GM12892 (cell line): Measurements from ENCODE around the gene EFCAB11.

Experiments used
- DNase-seq: peaks from one replicate; pipeline ENCODE4 v3.0.0; 2011; ENCODE audit not compliant: insufficient read length
- FAIRE-seq: peaks from 2 replicates; lab custom pipeline; 2011; peaks lifted over from hg19 to GRCh38; lab: Jason Lieb, UNC
- POLR2A ChIP-seq: IDR thresholded peaks from 2 replicates; pipeline ENCODE4 v1.6.1; 2011; ENCODE audit warnings: low read depth, low read length, control low read depth
- POLR2AphosphoS5 ChIP-seq: IDR thresholded peaks from 2 replicates; pipeline ENCODE4 v1.6.1; 2011; ENCODE audit warnings: low read depth, low read length, control low read depth
- TAF1 ChIP-seq: IDR thresholded peaks from 2 replicates; pipeline ENCODE4 v1.6.1; 2011; ENCODE audit warnings: low read depth, mild to moderate bottlenecking, control low read depth, low read length, borderline replicate concordance

EFCAB11 gene

DNA sequence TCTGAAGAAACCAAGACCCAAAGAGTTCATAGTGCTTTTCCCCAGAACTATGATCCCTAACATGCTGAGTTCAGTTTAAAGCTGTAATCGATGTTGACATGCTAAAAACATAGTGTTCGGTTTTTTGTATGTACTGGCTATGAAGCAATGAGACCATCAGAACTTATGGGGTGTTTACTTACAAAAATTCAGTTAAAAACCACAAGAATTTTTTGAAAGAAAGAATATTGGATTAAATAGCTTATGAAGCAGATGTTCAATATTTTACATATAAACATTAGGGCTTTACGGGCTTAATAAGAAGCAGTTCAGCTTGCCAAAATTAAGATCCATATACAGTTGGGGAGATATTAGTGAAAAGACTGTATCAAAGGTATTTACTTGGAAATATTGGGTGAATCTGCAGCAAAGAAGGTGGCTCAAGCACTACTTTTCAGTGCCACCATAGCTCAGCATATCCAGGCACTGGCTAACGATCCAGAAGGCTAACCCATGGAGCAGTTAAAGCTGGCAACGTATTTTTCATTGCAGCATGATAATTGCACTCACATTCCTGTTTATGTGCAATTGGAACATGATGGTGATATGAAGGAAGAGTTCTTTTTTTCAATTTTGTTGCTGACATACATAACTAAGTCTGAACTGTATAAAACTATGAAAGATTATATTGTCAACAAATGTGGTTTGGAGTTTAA, 125.9 kb downstream of the EFCAB11 start:
- no peak for DNase-seq
- TF ChIP-seq TAF1 (no peak), POLR2A (no peak), POLR2AphosphoS5 (no peak)
- FAIRE-seq, result no peak

DNA sequence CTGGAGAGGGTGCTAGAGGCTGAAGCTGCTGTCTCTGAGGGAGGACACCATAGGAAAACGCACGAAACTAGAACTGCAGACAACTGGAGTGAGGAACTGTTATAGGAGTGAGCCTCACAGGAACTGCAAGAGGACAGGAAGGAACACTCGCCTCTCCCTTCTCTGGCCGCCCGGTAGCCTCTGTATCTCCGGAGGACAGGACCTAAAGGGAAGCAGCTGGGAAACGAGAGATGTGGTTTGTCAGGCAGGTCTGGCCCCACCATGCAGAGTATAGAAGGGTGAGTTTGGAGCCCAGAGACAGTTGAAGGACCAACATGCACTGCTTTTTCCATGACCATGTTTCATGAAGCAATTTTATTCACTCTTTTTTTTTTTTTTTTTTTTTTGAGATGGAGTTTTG, 127.3 kb downstream of the EFCAB11 start:
- TF ChIP-seq TAF1 (no peak), POLR2A (no peak), POLR2AphosphoS5 (no peak)
- DNase-seq, result no peak
- no peak for FAIRE-seq

DNA sequence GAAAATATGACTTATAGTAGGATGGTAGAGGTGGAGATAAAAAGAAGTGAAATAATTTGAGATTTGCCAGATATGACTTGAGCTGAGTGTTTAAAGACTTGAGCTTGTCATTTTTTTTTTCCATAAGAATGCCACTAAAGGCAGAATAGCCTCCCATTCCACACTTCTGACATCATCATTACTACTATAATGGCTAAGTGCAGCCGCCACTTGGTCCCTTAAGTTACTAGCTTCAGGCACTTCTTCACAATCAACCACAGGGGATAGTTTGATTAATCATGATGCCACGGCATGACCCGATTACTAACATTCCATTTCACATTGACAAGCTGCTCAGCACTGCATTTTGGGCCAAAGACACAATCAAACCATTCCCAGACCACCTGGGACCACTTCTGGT, 127.9 kb downstream of the EFCAB11 start:
- DNase-seq (no peak), FAIRE-seq (no peak)
- TF ChIP-seq TAF1 (no peak), POLR2A (no peak), POLR2AphosphoS5 (no peak)

DNA sequence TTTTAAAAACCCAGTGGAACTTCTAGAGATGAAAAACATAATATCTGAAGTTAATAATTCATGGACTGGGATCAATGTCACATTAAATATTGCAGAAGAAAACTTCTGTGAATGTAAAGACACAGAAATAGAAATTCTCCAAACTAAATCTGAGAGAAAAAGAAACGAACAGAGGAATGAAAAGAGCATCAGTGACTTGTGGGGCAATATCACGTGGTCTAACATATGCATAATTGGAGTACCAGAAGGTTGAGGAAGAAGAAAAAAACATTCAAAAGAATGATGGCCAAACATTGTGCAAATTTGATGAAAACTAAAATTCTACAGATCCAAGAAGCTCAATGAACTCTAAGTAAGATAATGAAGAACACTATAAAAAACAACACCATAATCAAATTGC, 130.8 kb downstream of the EFCAB11 start:
- DNase-seq (no peak), FAIRE-seq (no peak)
- TF ChIP-seq POLR2A, result no peak
- no peak for TF ChIP-seq TAF1
- no peak for TF ChIP-seq POLR2AphosphoS5

DNA sequence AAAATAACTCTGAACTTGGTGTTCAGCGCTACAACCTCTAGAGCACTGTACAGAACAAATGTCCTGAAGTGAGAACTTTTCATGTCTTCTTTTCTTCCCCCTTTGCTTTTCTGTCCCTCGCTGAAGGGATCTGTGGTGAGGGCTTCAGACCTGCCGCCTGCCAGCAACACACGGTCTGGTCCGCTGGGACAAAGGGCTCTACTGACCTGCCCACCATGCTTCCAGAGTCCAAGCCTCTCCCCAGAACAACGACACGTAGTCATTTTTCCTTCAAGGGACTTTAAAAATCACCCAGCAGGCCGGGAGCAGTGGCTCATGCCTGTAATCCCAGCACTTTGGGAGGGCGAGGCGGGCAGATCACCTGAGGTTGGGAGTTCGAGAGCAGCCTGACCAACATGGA, 140.4 kb downstream of the EFCAB11 start:
- no peak for FAIRE-seq
- TF ChIP-seq TAF1, result no peak
- TF ChIP-seq POLR2A, result no peak
- no peak for TF ChIP-seq POLR2AphosphoS5
- DNase-seq, result no peak

DNA sequence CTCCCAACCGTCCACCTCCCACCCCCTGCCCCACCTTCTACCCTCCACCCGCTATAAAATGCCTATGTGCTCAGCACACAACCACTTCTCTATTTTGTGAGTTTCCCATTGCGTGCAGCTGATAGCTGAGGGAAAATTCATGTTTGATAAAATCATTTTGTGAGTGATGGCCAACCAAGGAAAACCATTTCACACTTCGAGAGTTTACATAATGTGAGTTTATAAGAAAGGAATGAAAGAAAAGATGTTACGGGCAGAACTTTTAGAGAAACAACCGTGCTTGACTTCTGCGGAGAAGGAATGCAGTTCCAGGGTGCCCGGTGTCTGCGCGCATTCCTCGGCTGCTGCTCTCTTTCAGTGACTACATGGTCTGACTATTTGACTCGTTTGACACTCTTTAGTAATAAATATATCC, 140.9 kb downstream of the EFCAB11 start:
- TF ChIP-seq TAF1, result no peak
- TF ChIP-seq POLR2AphosphoS5, result no peak
- no peak for TF ChIP-seq POLR2A
- DNase-seq, result no peak
- no peak for FAIRE-seq

DNA sequence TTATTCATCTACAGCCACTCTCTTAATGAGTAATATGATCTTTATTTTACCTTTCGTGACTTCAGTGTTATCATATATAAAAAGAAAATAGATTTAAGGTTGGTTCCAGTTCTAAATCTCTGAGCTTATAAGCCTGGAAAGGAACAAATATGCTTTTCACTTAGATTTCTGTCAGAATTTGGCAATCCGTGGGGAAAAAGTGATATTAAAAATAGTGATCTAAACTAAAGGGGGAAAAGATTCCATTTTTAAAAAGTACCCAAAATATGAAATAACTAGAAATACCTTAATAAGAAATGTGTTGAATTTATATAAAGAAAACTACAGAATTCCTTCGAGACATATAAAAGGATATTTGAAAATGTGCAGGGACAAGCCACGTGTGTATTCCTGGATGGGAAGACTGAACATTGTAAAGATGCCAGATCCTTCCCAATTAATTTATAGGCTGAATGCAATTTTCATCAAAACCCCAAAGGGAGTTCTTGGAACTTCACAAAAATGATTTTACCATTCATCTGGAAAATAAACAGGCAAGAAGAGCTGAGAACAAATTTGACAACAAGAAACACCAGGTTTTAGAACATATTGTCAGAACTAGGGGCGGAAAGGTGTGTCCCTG, 142.5 kb downstream of the EFCAB11 start:
- FAIRE-seq, result no peak
- no peak for DNase-seq
- TF ChIP-seq POLR2A (no peak), POLR2AphosphoS5 (no peak), TAF1 (no peak)

DNA sequence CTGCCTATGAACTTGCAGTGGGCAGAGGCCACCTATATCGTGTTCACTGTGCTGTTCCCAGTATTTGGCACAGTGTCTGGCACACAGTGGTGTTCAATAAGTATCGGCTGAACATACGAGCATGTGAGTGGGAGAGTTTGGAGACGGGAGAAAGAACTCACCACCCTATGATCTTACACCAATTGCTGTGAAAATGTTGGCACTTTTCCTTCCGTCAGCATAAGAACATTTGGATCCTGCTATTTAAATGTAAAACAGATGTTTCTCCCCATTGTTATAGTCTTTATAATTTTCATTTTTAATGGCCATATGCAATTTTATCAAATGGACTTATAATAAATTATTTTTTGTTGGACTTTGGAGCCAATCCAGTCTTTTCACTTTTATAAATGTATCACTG, 144.4 kb downstream of the EFCAB11 start:
- TF ChIP-seq TAF1 (no peak), POLR2A (no peak), POLR2AphosphoS5 (no peak)
- FAIRE-seq (no peak), DNase-seq (no peak)

DNA sequence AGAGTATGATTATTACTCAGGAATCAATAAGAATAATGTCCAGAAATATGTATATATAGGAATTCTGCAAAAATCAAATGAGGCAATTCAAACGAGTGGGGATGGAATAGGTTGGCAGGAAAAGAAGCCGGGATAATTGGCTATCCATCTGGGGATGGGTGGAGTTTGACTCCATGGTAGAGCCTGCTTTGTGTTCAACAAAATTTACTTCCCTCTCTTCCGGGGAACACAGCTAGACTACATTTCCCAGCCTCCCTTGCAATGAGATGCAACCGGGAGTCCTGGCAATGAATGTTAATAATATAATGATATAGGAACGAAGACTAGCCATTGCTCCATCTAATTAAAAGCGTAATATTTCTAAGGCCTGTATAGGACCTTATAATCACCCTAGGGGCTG, 146.6 kb downstream of the EFCAB11 start:
- FAIRE-seq, result no peak
- TF ChIP-seq POLR2A (no peak), POLR2AphosphoS5 (no peak), TAF1 (no peak)
- DNase-seq, result no peak

DNA sequence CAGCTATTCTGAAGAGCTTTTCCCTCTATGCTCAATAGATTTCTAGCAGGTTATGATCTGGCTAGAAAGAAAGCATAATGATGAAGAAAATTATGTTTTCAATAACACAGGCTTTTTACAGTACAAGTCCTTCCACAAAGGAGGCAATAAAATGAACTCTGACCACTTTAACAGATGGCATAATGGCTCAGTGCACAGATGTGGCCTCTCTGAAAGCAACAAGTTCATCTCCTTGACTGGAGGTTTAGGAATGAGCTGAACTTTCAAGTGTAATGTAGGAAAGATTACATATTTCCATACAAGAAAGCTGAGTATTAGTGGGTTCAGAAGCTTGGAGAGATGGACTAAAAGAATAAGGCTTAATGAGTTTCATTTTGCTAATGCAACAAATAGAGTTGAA, 147.4 kb downstream of the EFCAB11 start:
- DNase-seq (no peak), FAIRE-seq (no peak)
- TF ChIP-seq POLR2AphosphoS5, result no peak
- no peak for TF ChIP-seq POLR2A
- TF ChIP-seq TAF1, result no peak

DNA sequence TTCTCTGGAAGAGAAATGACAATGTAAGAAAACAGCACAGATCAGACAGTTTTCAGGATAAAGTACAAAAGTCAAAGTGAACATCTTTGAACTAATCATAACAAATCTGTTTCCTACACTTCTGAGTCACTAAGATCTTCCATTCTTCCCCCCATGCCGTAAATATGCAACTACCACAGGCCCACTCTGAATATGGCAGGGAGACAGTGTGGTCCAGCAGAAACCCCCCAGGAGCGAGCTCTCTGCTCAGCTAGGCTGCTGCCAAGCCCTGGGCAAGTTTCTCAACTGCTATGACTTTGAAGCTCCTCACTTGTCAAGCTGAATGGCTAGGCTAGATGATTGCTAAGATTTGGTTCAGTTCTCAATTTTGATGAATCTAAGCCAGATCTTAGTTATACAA, 148.1 kb downstream of the EFCAB11 start:
- DNase-seq (no peak), FAIRE-seq (no peak)
- TF ChIP-seq POLR2A, result no peak
- TF ChIP-seq POLR2AphosphoS5, result no peak
- TF ChIP-seq TAF1, result no peak

DNA sequence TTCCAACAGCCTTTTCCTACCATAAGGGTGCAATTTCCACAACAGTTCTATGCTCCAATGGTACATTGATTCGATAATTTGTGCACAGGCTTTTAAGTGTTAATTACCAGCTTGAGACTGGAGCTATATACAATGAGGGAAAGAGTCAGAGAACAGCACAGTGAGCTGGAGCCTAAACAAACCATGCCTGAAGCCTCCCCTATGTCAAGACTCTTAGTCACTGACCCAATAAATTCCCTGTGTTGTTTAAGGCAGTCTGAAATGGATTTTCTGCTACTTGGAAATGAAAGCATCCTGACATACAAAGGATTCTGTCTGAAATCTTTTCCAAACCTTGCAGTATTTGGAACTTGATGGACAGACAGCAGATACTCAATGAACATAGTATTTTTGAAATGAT, 149.0 kb downstream of the EFCAB11 start:
- DNase-seq, result no peak
- TF ChIP-seq TAF1 (no peak), POLR2AphosphoS5 (no peak), POLR2A (no peak)
- FAIRE-seq, result no peak

DNA sequence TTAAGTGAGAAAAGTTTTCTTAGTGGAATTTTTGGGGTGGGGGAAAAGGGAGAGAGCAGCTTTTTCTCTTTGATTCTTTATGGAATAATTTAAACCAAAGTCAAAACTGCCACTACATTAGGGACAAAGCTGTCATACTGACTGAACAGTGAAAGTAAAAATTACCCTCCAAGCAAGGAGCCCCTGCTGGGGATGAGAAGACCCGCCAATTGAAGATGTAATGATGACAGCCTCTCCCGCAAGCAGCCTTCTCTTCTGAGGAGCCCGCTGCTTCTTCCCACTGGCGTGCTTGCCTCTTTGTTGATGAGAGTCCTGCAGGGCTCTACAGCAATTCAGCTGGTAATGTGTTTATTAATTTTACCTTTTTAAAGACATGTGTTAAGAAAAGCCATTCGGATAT, 151.0 kb downstream of the EFCAB11 start:
- FAIRE-seq (no peak), DNase-seq (no peak)
- TF ChIP-seq TAF1 (no peak), POLR2A (no peak), POLR2AphosphoS5 (no peak)
